GM19467 (cell line): ENCODE measurements around the gene TXNIP.

Source experiments
- ATAC-seq: cut with Tn5 transposase; IDR thresholded peaks from one replicate; pipeline ENCODE4 v1.9.1; 2021; ENCODE audit warnings: mild to moderate bottlenecking, moderate library complexity; ENCODE audit not compliant: unreplicated experiment

Gene TXNIP

DNA sequence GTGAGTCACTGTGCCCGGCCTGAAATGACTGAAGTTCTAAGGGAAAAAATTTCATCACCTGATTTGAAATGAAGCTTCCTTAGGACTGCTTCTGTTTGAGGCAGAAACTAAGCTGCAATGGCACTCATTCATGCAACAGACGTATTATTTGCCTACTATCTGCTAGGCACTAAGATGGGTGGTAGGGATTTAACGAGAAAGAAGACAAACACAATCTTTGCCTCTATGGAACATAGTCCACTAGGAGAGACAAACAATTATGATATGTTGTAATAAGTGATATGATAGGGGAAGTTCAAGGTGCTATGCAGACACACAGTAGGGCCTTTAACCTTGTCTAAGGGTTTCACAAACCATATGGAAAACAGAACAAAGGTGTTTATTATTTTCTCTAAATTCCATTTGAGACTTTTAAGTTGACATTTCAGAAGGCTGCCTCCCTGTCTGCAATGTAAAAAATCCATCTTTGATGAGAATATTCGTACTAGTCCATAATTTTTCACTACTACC lies 49.8 kb downstream of the TXNIP start:
- no peak for ATAC-seq

GRCh38 chr1:145944532-145944931 lies 51.8 kb downstream of the TXNIP start:
- ATAC-seq, result no peak

- ATAC-seq, result no peak
Observed at GRCh38 chr1:145942871-145943270, 53.5 kb downstream of the TXNIP start.
